ENCODE data around the gene FRYL.

DNA sequence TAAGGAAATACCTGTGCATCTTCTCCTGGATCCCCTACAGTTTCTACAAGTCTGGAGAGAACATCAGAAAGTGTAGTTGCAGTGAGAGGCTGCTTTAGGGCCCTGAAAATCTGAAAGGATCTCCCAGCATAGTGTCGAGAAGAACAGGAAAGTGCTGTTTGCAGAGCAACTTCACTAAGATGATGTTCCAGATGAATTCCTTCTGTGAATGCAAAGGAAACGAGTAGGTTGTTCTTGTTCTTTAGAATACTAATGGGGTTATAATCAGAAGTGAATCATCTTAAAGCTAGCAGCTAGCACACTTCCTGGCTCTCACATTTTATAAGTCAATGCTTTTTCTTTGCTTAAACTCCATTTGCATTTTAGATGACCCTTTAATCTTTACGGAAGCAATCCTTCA is 236.3 kb downstream of the FRYL start:
- TF ChIP-seq, protein P1, sequence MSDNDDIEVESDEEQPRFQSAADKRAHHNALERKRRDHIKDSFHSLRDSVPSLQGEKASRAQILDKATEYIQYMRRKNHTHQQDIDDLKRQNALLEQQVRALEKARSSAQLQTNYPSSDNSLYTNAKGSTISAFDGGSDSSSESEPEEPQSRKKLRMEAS (IDR thresholded peaks at IDR 0.05) = no peak
- no peak for TF ChIP-seq TCF12 (IDR thresholded peaks at IDR 0.05; ENCODE audit: low read depth, low read length)
- TF ChIP-seq TEAD4 (IDR thresholded peaks at IDR 0.05; ENCODE audit: low read depth, low read length) = no peak
- TF ChIP-seq, protein P2, sequence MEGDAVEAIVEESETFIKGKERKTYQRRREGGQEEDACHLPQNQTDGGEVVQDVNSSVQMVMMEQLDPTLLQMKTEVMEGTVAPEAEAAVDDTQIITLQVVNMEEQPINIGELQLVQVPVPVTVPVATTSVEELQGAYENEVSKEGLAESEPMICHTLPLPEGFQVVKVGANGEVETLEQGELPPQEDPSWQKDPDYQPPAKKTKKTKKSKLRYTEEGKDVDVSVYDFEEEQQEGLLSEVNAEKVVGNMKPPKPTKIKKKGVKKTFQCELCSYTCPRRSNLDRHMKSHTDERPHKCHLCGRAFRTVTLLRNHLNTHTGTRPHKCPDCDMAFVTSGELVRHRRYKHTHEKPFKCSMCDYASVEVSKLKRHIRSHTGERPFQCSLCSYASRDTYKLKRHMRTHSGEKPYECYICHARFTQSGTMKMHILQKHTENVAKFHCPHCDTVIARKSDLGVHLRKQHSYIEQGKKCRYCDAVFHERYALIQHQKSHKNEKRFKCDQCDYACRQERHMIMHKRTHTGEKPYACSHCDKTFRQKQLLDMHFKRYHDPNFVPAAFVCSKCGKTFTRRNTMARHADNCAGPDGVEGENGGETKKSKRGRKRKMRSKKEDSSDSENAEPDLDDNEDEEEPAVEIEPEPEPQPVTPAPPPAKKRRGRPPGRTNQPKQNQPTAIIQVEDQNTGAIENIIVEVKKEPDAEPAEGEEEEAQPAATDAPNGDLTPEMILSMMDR (IDR thresholded peaks at IDR 0.05; ENCODE audit: control extremely low read depth in 1 of 3, insufficient read depth in 1 of 3, low read depth in 1 of 3, low read length in 3 of 3) = no peak
- no peak for TF ChIP-seq EP300 (IDR thresholded peaks at IDR 0.05; ENCODE audit: borderline replicate concordance in 1 of 2, low read depth in 2 of 2, low read length in 2 of 2)
- TF ChIP-seq POLR2A (IDR thresholded peaks at IDR 0.05; ENCODE audit: control extremely low read depth in 1 of 2, low read depth in 2 of 2, low read length in 2 of 2) = no peak
- TF ChIP-seq CEBPB (IDR thresholded peaks at IDR 0.05; ENCODE audit: low read depth, low read length) = no peak
- TF ChIP-seq CHD1 (IDR thresholded peaks at IDR 0.05; ENCODE audit: low read depth, low read length) = no peak

Data from H1 (cell line).